ENCODE results near the gene RPS19.

DNA sequence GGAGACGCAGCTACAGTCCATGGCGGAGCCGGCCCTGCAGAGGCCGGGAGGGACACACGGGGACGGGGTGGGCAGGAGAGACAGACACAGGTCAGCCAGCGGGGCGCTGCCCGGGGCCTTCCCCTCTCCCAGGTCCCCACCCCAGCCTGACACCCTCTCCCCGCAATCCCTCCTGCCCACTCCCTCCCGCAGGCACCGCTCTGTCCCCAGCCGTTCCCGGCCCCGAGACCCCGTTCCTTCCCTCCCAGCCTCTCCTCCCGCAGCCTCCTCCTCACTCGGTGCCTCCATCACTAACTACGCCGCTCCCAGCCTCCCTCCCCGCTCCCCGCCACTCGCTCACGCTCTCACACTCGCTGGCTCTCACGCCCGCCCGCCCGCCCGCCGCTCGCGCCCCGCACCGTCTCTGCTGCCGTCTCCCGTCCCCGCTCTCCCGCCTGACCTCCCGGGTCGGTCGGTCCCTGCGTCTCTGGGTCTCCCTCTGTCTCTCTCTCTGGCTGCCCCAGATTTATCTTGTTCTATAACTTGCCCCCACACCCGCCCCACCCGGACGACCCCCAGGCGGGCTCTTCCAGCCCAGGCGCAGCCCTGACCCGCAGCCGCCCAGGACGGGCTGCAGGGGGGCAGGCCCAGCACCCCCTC lies 53.0 kb downstream of the RPS19 start:
- TF ChIP-seq, protein P1, sequence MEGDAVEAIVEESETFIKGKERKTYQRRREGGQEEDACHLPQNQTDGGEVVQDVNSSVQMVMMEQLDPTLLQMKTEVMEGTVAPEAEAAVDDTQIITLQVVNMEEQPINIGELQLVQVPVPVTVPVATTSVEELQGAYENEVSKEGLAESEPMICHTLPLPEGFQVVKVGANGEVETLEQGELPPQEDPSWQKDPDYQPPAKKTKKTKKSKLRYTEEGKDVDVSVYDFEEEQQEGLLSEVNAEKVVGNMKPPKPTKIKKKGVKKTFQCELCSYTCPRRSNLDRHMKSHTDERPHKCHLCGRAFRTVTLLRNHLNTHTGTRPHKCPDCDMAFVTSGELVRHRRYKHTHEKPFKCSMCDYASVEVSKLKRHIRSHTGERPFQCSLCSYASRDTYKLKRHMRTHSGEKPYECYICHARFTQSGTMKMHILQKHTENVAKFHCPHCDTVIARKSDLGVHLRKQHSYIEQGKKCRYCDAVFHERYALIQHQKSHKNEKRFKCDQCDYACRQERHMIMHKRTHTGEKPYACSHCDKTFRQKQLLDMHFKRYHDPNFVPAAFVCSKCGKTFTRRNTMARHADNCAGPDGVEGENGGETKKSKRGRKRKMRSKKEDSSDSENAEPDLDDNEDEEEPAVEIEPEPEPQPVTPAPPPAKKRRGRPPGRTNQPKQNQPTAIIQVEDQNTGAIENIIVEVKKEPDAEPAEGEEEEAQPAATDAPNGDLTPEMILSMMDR (IDR thresholded peaks at IDR 0.05; ENCODE audit: insufficient read depth, low read depth, low read length): no peak
- TF ChIP-seq EZH2 (IDR thresholded peaks at IDR 0.05; ENCODE audit: insufficient read depth, low read length): peak; percentile 37

Data from astrocyte (in vitro differentiated cells and primary cell).